B cell (primary cell): Measurements from ENCODE around the gene CTDSP2. TPM values are rescaled to one million over a fixed set of nuclear protein-coding genes. Genes with fewer than 3 reads are reported as not detected.
"Not testable (repeated sequence)": the region's sequence is repeated elsewhere in the genome, so short reads cannot be mapped to it uniquely, and the experiment has no call there.

ENCODE experiments used
- ATAC-seq: fragments of 200-7000 bp; cut with Tn5 transposase; one replicate; pipeline ENCODE4 v1.10.0; 2021; ENCODE audit warnings: low read depth, mild to moderate bottlenecking, moderate number of reproducible peaks, moderate library complexity
- CTCF ChIA-PET: fragments of 350-600 bp; sonication (Branson Sonifier 250); formaldehyde crosslinking; loops from one replicate; lab custom pipeline; 2021; ENCODE audit warnings: antibody characterized with exemption, inconsistent platforms; lab: Charles Lee
- POLR2A ChIA-PET: fragments of 350-600 bp; sonication (Branson Sonifier 250); formaldehyde crosslinking; loops from one replicate; lab custom pipeline; 2021; ENCODE audit warnings: antibody characterized with exemption; lab: Charles Lee
- DNase-seq: peaks from one replicate; pipeline ENCODE4 v3.0.0; 2013
- H2AFZ ChIP-seq: 2 replicates; pipeline ENCODE4 v1.6.1; 2012; ENCODE audit warnings: mild to moderate bottlenecking, low read depth, low read length; ENCODE audit not compliant: insufficient read depth, poor library complexity, severe bottlenecking
- H3K27ac ChIP-seq, 2 donors: 1 replicate in 1 of 2; 2 replicates in 1 of 2; pipeline ENCODE4 v1.5.1; 2012 to 2013; ENCODE audit warnings: low read length in 2 of 2, mild to moderate bottlenecking in 2 of 2, moderate library complexity in 1 of 2
- H3K27me3 ChIP-seq, 4 experiments: fragments of 200-600 bp in 1 of 4; sonication (generic) in 1 of 4; replicated peaks in 1 of 4; 1 replicate in 2 of 4; 2 replicates in 2 of 4; pipeline versions ENCODE4 v1.6.1 to v1.7.0; 2013 to 2016; ENCODE audit warnings: low read length in 3 of 4, mild to moderate bottlenecking in 2 of 4, mixed read lengths in 1 of 4, moderate library complexity in 1 of 4; ENCODE audit not compliant: insufficient read depth in 4 of 4, control insufficient read depth in 3 of 4; ENCODE audit errors: control extremely low read depth in 1 of 4
- H3K36me3 ChIP-seq, 2 experiments: replicated peaks in 1 of 2; 1 replicate in 1 of 2; 2 replicates in 1 of 2; pipeline versions ENCODE4 v1.6.1 to v1.7.1; 2013; ENCODE audit warnings: low read length in 1 of 2; ENCODE audit not compliant: insufficient read depth in 2 of 2, control insufficient read depth in 1 of 2; ENCODE audit errors: control extremely low read depth in 1 of 2, extremely low read depth in 1 of 2
- H3K4me1 ChIP-seq, 2 donors: fragments of 200-600 bp in 1 of 2; sonication (generic) in 1 of 2; 1 replicate in 1 of 2; 2 replicates in 1 of 2; pipeline versions ENCODE4 v1.5.1 to v1.6.1; 2013 to 2017; ENCODE audit warnings: low read length in 2 of 2; ENCODE audit not compliant: control insufficient read depth in 2 of 2, insufficient read depth in 2 of 2
- H3K4me2 ChIP-seq: replicated peaks from 2 replicates; pipeline ENCODE3; 2012; ENCODE audit warnings: mild to moderate bottlenecking, low read depth, low read length; ENCODE audit not compliant: poor library complexity, severe bottlenecking
- H3K4me3 ChIP-seq, 5 experiments: fragments of 200-600 bp in 1 of 5; sonication (generic) in 1 of 5; 1 replicate in 3 of 5; 2 replicates in 2 of 5; pipeline versions ENCODE4 v1.5.1 to v1.7.0; 2011 to 2016; ENCODE audit warnings: low read length in 4 of 5, mild to moderate bottlenecking in 4 of 5, low read depth in 2 of 5, control low read depth in 1 of 5, moderate library complexity in 1 of 5; ENCODE audit not compliant: insufficient read depth in 1 of 5; ENCODE audit errors: control extremely low read depth in 1 of 5, extremely low read depth in 1 of 5
- H3K79me2 ChIP-seq: fragments of 200-600 bp; sonication (generic); one replicate; pipeline ENCODE4 v1.6.0; 2016; ENCODE audit warnings: low read length; ENCODE audit not compliant: control insufficient read depth, insufficient read depth
- H3K9ac ChIP-seq: fragments of 200-600 bp; sonication (generic); 2 replicates; pipeline ENCODE4 v1.6.1; 2017; ENCODE audit warnings: mild to moderate bottlenecking, low read length, moderate library complexity
- H3K9me3 ChIP-seq, 3 donors: one replicate each; pipeline versions ENCODE4 v1.6.1 to v1.7.1; 2013; ENCODE audit warnings: low read length in 2 of 3; ENCODE audit not compliant: control insufficient read depth in 2 of 3, insufficient read depth in 1 of 3; ENCODE audit errors: control extremely low read depth in 1 of 3
- H4K20me1 ChIP-seq: 2 replicates; pipeline ENCODE4 v1.6.0; 2012; ENCODE audit warnings: mild to moderate bottlenecking, low read length; ENCODE audit not compliant: insufficient read depth, control insufficient read depth, poor library complexity, severe bottlenecking
- H3K27ac Mint-ChIP-seq: one replicate; pipeline ENCODE4 v1.8.0; 2021; ENCODE audit warnings: mixed read lengths
- H3K27me3 Mint-ChIP-seq: one replicate; pipeline ENCODE4 v1.8.0; 2021; ENCODE audit warnings: mixed read lengths
- H3K4me1 Mint-ChIP-seq: one replicate; pipeline ENCODE4 v1.8.0; 2021; ENCODE audit warnings: mixed read lengths
- H3K4me3 Mint-ChIP-seq: one replicate; pipeline ENCODE4 v1.8.0; 2021; ENCODE audit warnings: mixed read lengths
- H3K9me3 Mint-ChIP-seq: one replicate; pipeline ENCODE4 v1.8.0; 2022; ENCODE audit warnings: mixed read lengths; ENCODE audit not compliant: insufficient read depth
- CTCF ChIP-seq: fragments of 200-600 bp; IDR thresholded peaks from one replicate; pipeline ENCODE4 v1.8.0; 2022; ENCODE audit warnings: antibody characterized with exemption, mild to moderate bottlenecking
- WGBS: methylation state at CpG from one replicate; pipeline ENCODE4 v1.1.5; 2013; ENCODE audit warnings: missing lambda C conversion rate; ENCODE audit not compliant: insufficient coverage; 5-methylcytosine and 5-hydroxymethylcytosine counted together
- intact Hi-C: fragments of 100-400 bp; cut with micrococcal nuclease; formaldehyde crosslinking; loops from one replicate; pipeline ENCODE4 v1.10.0; 2022
- polyA plus RNA-seq: library from polyadenylated mRNA; depleted of rRNA; stranded (reverse); fragments of >200 nt; gene quantifications from 2 replicates; pipeline ENCODE4 v1.2.3, GENCODE V29; 2012
- total RNA-seq, 2 donors: library from RNA; stranded (reverse); fragments of 120-200 nt in 1 of 2; gene quantifications; 1 replicate in 1 of 2; 2 replicates in 1 of 2; pipeline versions ENCODE4 v1.2.3 to v1.2.4, GENCODE V29; 2013 to 2022

Gene CTDSP2
- total and polyA plus RNA-seq, 2 donors (not counting 1 experiment from before 2014, with no cell fraction given), result 99.1 to 209 TPM

- CTCF ChIA-PET, result interaction anchor here (1.7 to 2.2 kb wide), 2 partner anchors 11 to 17 kb away, joined by 6 to 8 read pairs; no protein-coding TSS in a partner anchor
- no peaks in the 10 kb centered on the region for H3K27me3 Mint-ChIP-seq
- H3K79me2 ChIP-seq, result no peaks in the 10 kb centered on the region
- TF ChIP-seq CTCF, result no peak
- DNase-seq (no peak), ATAC-seq (no peak)
- no peaks in the 10 kb centered on the region for H3K36me3 ChIP-seq
- intact Hi-C loops, result no loop called here
- H3K4me2 ChIP-seq, result no peak overlapping the region
- H3K9ac ChIP-seq, result no peak overlapping the region
- no peak overlapping the region for H3K27ac ChIP-seq
- H3K4me3 Mint-ChIP-seq, result no peak overlapping the region
- no peaks in the 10 kb centered on the region for H3K9me3 Mint-ChIP-seq
- POLR2A ChIA-PET, result no interaction called here
- H3K27ac Mint-ChIP-seq, result no peak overlapping the region
- peaks cover 0 to 4% (median 0%) of the 10 kb centered on the region in 4 experiments for H3K27me3 ChIP-seq
- no peaks in the 10 kb centered on the region for H4K20me1 ChIP-seq
- H3K4me1 ChIP-seq, result peaks cover 0 to 8% of the 10 kb centered on the region in 2 donors
- 68% methylated on average over 10 of the region's 10 CpGs for WGBS
- H2AFZ ChIP-seq, result no peak overlapping the region
- no peak overlapping the region for H3K4me3 ChIP-seq
- peaks cover 11% of the 10 kb centered on the region for H3K4me1 Mint-ChIP-seq
- peaks cover 0 to 10% (median 5%) of the 10 kb centered on the region in 3 donors for H3K9me3 ChIP-seq
These were observed 41.3 kb upstream of the CTDSP2 start for GRCh38 chr12:57887631-57888408.

- H3K27ac Mint-ChIP-seq, DNase-seq, H3K27ac ChIP-seq, H3K36me3 ChIP-seq, POLR2A ChIA-PET, H3K79me2 ChIP-seq, H3K9me3 Mint-ChIP-seq, H2AFZ ChIP-seq, H3K4me2 ChIP-seq, H3K4me3 Mint-ChIP-seq, H3K4me3 ChIP-seq, intact Hi-C loops, H4K20me1 ChIP-seq, ATAC-seq, H3K4me1 Mint-ChIP-seq, H3K27me3 Mint-ChIP-seq, H3K4me1 ChIP-seq, H3K27me3 ChIP-seq, H3K9ac ChIP-seq: not testable (repeated sequence)
- WGBS, result no CpG with 5 or more reads among the region's 4 CpGs
- H3K9me3 ChIP-seq, result peaks cover 0 to 10% (median 5%) of the 10 kb centered on the region in 3 donors
- CTCF ChIA-PET, result interaction anchor here (1.7 to 2.2 kb wide), 2 partner anchors 12 to 18 kb away, joined by 6 to 8 read pairs; no protein-coding TSS in a partner anchor
These were observed 40.4 kb upstream of the CTDSP2 start for GRCh38 chr12:57886964-57887363.
